CD14-positive monocyte (primary cell): ENCODE measurements around the gene BCAR3. TPM values are rescaled to one million over a fixed set of nuclear protein-coding genes. Genes with fewer than 3 reads are reported as not detected.

ENCODE experiments used
- DNase-seq, 3 donors: peaks; one replicate each; pipeline ENCODE4 v3.0.0-alpha.2; 2011 to 2022
- H2AFZ ChIP-seq: 2 replicates; pipeline ENCODE4 v1.6.0; 2012; ENCODE audit warnings: mild to moderate bottlenecking, low read depth, low read length, inconsistent platforms; ENCODE audit not compliant: insufficient read depth, poor library complexity, severe bottlenecking
- H3K27ac ChIP-seq, 2 donors: 1 replicate in 1 of 2; 2 replicates in 1 of 2; pipeline ENCODE4 v1.5.1; 2012 to 2013; ENCODE audit warnings: low read length in 2 of 2, control low read depth in 1 of 2, inconsistent platforms in 1 of 2, low read depth in 1 of 2, mild to moderate bottlenecking in 1 of 2
- H3K27me3 ChIP-seq, 2 donors: one replicate each; pipeline versions ENCODE4 v1.6.0 to v1.6.1; 2011 to 2013; ENCODE audit warnings: low read length in 2 of 2; ENCODE audit not compliant: control insufficient read depth in 2 of 2, insufficient read depth in 2 of 2
- H3K36me3 ChIP-seq, 2 donors: replicated peaks in 1 of 2; 1 replicate in 1 of 2; 2 replicates in 1 of 2; pipeline versions ENCODE4 v1.5.1 to v1.6.1; 2012 to 2013; ENCODE audit warnings: low read length in 2 of 2, control low read depth in 1 of 2, inconsistent platforms in 1 of 2, mild to moderate bottlenecking in 1 of 2; ENCODE audit not compliant: insufficient read depth in 2 of 2, control insufficient read depth in 1 of 2
- H3K4me1 ChIP-seq, 2 donors: 1 replicate in 1 of 2; 2 replicates in 1 of 2; pipeline versions ENCODE4 v1.5.1 to v1.6.1; 2012 to 2013; ENCODE audit warnings: low read length in 2 of 2, control low read depth in 1 of 2, inconsistent platforms in 1 of 2, mild to moderate bottlenecking in 1 of 2, moderate library complexity in 1 of 2; ENCODE audit not compliant: insufficient read depth in 2 of 2, control insufficient read depth in 1 of 2
- H3K4me2 ChIP-seq: replicated peaks from 2 replicates; pipeline ENCODE3; 2012; ENCODE audit warnings: low read length, moderate library complexity, mild to moderate bottlenecking; ENCODE audit not compliant: poor library complexity, severe bottlenecking; ENCODE audit errors: extremely low read depth
- H3K4me3 ChIP-seq, 3 experiments: fragments of 200-600 bp in 1 of 3; sonication (generic) in 1 of 3; replicated peaks in 1 of 3; 1 replicate in 2 of 3; 2 replicates in 1 of 3; pipeline ENCODE4 v1.5.1; 2011 to 2013; ENCODE audit warnings: low read length in 3 of 3, mild to moderate bottlenecking in 3 of 3, control low read depth in 2 of 3, low read depth in 2 of 3, inconsistent platforms in 1 of 3, moderate library complexity in 1 of 3
- H3K79me2 ChIP-seq: 2 replicates; pipeline ENCODE4 v1.6.0; 2012; ENCODE audit warnings: mild to moderate bottlenecking, control low read depth, inconsistent platforms, low read length, moderate library complexity; ENCODE audit not compliant: insufficient read depth
- H3K9ac ChIP-seq: 2 replicates; pipeline ENCODE4 v1.6.0; 2017; ENCODE audit warnings: low read length, mild to moderate bottlenecking; ENCODE audit not compliant: insufficient read depth, poor library complexity, severe bottlenecking
- H3K9me3 ChIP-seq, 2 donors: replicated peaks in 1 of 2; 1 replicate in 1 of 2; 2 replicates in 1 of 2; pipeline versions ENCODE4 v1.5.1 to v1.6.1; 2012 to 2013; ENCODE audit warnings: low read length in 2 of 2, control low read depth in 1 of 2; ENCODE audit not compliant: control insufficient read depth in 1 of 2, insufficient read depth in 1 of 2
- H4K20me1 ChIP-seq: 2 replicates; pipeline ENCODE4 v1.6.0; 2012; ENCODE audit warnings: mild to moderate bottlenecking, low read length, control low read depth, moderate library complexity; ENCODE audit not compliant: insufficient read depth
- H3K27ac Mint-ChIP-seq, 7 donors: one replicate each; pipeline ENCODE4 v1.8.0; 2020; ENCODE audit warnings: mild to moderate bottlenecking in 7 of 7, mixed read lengths in 7 of 7, moderate library complexity in 6 of 7, inconsistent platforms in 2 of 7
- H3K27me3 Mint-ChIP-seq, 3 donors: one replicate each; pipeline ENCODE4 v1.8.0; 2021 to 2022; ENCODE audit warnings: low read depth in 3 of 3, mild to moderate bottlenecking in 3 of 3, mixed read lengths in 3 of 3, moderate library complexity in 3 of 3, inconsistent platforms in 1 of 3
- H3K36me3 Mint-ChIP-seq, 2 donors: one replicate each; pipeline ENCODE4 v1.8.0; 2020; ENCODE audit warnings: mixed read lengths in 2 of 2, inconsistent platforms in 1 of 2, mild to moderate bottlenecking in 1 of 2
- H3K4me1 Mint-ChIP-seq: one replicate; pipeline ENCODE4 v1.8.0; 2020; ENCODE audit warnings: mild to moderate bottlenecking, mixed read lengths
- H3K4me3 Mint-ChIP-seq, 2 donors: one replicate each; pipeline ENCODE4 v1.8.0; 2020; ENCODE audit warnings: mild to moderate bottlenecking in 2 of 2, mixed read lengths in 2 of 2, moderate library complexity in 1 of 2
- H3K9me3 Mint-ChIP-seq, 7 donors: one replicate each; pipeline ENCODE4 v1.8.0; 2020 to 2022; ENCODE audit warnings: mixed read lengths in 7 of 7, mild to moderate bottlenecking in 6 of 7, moderate library complexity in 6 of 7, inconsistent platforms in 2 of 7
- WGBS: methylation state at CpG from one replicate; pipeline ENCODE4 v1.1.5; 2013; ENCODE audit warnings: missing lambda C conversion rate; ENCODE audit not compliant: insufficient coverage; 5-methylcytosine and 5-hydroxymethylcytosine counted together
- intact Hi-C, 2 donors: fragments of 100-400 bp; cut with micrococcal nuclease; formaldehyde crosslinking; loops; one replicate each; pipeline versions ENCODE4 v1.15.0 to v1.15.1; 2023
- polyA plus RNA-seq, 3 donors: library from polyadenylated mRNA; depleted of rRNA in 1 of 3; unstranded in 2 of 3; stranded (reverse) in 1 of 3; fragments of 300-500 nt in 2 of 3; fragments of >200 nt in 1 of 3; fragmentation: Illumina TruSeq in 2 of 3; gene quantifications; 1 replicate in 2 of 3; 2 replicates in 1 of 3; pipeline ENCODE4 v1.2.3, GENCODE V29; 2012 to 2021
- TF ChIP-seq, protein P1 (sequence below): fragments of 200-600 bp; IDR thresholded peaks from one replicate; pipeline ENCODE4 v1.8.0; 2022; ENCODE audit warnings: antibody characterized with exemption, mild to moderate bottlenecking

The BCAR3 gene
- polyA plus RNA-seq, 3 donors = 0.05 to 0.41 TPM; not detected in 1

DNA sequence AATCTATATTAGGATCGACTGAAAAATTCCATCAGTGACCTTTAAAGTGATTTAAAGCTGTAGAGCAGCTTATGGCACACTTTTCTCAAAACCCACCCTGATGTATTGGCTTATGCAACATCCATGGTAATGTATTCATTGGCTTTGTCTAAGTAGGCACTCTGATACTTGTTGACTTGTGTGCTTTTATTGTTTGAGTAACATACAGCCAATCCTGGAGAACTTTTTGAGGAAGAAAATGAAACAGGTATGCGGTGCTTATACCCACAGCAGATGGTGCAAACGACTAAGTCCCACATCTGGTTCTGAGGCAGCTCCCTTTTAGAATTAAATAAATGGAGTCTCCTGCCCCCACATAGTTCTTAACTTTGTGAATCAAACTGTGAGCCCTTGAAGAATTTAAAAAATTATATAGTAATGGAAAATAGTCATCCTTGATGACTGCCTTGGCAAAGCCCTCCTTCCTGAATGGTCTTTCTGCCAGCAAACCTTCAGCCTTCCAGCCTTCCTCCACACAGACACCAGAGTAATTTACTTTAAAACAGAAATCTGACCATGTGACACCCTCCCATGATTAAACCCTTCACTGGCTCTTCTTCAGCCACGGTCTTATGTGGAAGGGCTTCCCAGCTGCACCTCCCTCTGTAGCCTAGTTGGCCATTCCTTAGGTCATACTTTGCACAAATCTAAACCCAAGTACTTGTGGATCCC is 116.0 kb downstream of the BCAR3 start:
- WGBS = 100% methylated on average over 1 of the region's 4 CpGs
- Mint-ChIP-seq H3K9me3 (peaks cover 0 to 4% (median 0%) of the 10 kb centered on the region in 7 donors), H3K27ac (no peak overlapping the region)

GRCh38 chr1:93559695-93560094 is 121.9 kb downstream of the BCAR3 start:
- H3K36me3 Mint-ChIP-seq = peaks cover 0 to 6% of the 10 kb centered on the region in 2 donors
- Histone ChIP-seq H4K20me1 (no peaks in the 10 kb centered on the region), H3K4me2 (no peak overlapping the region), H3K79me2 (no peaks in the 10 kb centered on the region), H3K4me1 (peaks cover 7 to 19% of the 10 kb centered on the region in 2 donors), H3K27me3 (no peaks in the 10 kb centered on the region), H3K36me3 (no peaks in the 10 kb centered on the region), H3K9ac (peak overlapping the region; percentile 15), H3K4me3 (no peak overlapping the region), H2AFZ (no peak overlapping the region), H3K9me3 (no peaks in the 10 kb centered on the region), H3K27ac (peak overlapping the region in 1 of 2 donors; percentile 21)
- H3K27ac Mint-ChIP-seq = no peak overlapping the region
- no peaks in the 10 kb centered on the region for H3K27me3 Mint-ChIP-seq
- DNase-seq = no peak
- intact Hi-C loops = no loop called here
- peaks cover 17% of the 10 kb centered on the region for H3K4me1 Mint-ChIP-seq
- H3K4me3 Mint-ChIP-seq = no peak overlapping the region
- TF ChIP-seq, protein P1, sequence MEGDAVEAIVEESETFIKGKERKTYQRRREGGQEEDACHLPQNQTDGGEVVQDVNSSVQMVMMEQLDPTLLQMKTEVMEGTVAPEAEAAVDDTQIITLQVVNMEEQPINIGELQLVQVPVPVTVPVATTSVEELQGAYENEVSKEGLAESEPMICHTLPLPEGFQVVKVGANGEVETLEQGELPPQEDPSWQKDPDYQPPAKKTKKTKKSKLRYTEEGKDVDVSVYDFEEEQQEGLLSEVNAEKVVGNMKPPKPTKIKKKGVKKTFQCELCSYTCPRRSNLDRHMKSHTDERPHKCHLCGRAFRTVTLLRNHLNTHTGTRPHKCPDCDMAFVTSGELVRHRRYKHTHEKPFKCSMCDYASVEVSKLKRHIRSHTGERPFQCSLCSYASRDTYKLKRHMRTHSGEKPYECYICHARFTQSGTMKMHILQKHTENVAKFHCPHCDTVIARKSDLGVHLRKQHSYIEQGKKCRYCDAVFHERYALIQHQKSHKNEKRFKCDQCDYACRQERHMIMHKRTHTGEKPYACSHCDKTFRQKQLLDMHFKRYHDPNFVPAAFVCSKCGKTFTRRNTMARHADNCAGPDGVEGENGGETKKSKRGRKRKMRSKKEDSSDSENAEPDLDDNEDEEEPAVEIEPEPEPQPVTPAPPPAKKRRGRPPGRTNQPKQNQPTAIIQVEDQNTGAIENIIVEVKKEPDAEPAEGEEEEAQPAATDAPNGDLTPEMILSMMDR = no peak
- H3K9me3 Mint-ChIP-seq = peaks cover 0 to 2% (median 0%) of the 10 kb centered on the region in 7 donors

More for the DNA sequence above, 116.0 kb downstream of the BCAR3 start:
- no peaks in the 10 kb centered on the region for H3K36me3 ChIP-seq
- peaks cover 4 to 5% of the 10 kb centered on the region in 2 donors for H3K36me3 Mint-ChIP-seq
- H3K4me1 ChIP-seq = no peaks in the 10 kb centered on the region
- no peaks in the 10 kb centered on the region for H3K9me3 ChIP-seq
- H2AFZ ChIP-seq = no peak overlapping the region
- no peak overlapping the region for H3K27ac ChIP-seq
- DNase-seq = no peak
- H3K4me2 ChIP-seq = no peak overlapping the region
- H4K20me1 ChIP-seq = no peaks in the 10 kb centered on the region
- no peak overlapping the region for H3K4me3 Mint-ChIP-seq
- H3K9ac ChIP-seq = no peak overlapping the region
- H3K27me3 Mint-ChIP-seq = no peaks in the 10 kb centered on the region
- intact Hi-C loops = no loop called here
- TF ChIP-seq, protein P1 = no peak
- H3K79me2 ChIP-seq = no peaks in the 10 kb centered on the region
- peaks cover 8% of the 10 kb centered on the region for H3K4me1 Mint-ChIP-seq
- no peaks in the 10 kb centered on the region for H3K27me3 ChIP-seq
- H3K4me3 ChIP-seq = no peak overlapping the region
